ENCODE measurements around the gene WNK1. TPM values are rescaled to one million over a fixed set of nuclear protein-coding genes. Genes with fewer than 3 reads are reported as not detected.
"Not testable (repeated sequence)": the region's sequence is repeated elsewhere in the genome, so short reads cannot be mapped to it uniquely, and the experiment has no call there.

Gene WNK1
- total and polyA plus RNA-seq, 7 experiments from 2014 or later: 22.9 to 200 (median 164) TPM

DNA sequence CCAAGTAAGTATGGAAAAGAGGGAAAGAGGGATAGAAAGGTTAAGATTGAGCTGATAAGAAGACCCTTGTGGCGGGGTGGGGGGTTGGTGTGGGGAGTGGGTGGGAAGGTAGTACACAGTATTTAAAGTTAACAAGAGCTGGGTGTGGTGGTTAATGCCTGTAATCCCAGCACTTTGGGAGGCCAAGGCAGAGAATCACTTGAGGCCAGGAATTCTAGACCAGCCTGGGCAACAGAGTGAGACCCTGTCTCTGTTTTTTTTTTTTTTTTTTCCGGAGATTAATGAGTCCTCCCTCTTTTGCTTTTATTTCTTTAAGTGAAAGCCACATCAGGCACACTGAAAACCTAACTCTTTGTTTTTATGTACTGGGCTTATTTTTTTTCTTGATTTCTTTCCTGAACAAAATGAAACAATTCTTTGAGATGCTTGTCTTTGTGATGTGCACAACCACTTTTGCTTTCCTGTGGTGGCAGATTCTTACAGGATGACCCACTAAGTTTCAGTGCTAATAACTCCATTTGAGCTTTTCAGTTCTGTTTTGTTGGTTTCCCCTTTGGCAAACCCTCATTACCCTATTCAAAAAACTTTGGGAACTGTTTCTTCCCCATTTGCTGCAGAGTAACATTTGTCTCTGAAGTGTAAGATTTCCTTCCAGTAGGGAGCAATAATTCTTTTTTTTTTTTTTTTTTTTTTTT is 54.8 kb downstream of the WNK1 start:
- Histone ChIP-seq H3K4me1 (ENCODE audit: control insufficient read depth in 2 of 2, insufficient read depth in 2 of 2, low read length in 2 of 2) (peaks cover 38 to 63% of the 10 kb centered on the region in 2 donors), H3K4me3 (ENCODE audit: low read length) (no peak overlapping the region), H3K36me3 (ENCODE audit: control insufficient read depth in 2 of 3, insufficient read depth in 3 of 3, low read length in 3 of 3) (no peaks in the 10 kb centered on the region), H3K27me3 (ENCODE audit: control insufficient read depth in 2 of 2, insufficient read depth in 2 of 2, low read length in 2 of 2) (no peaks in the 10 kb centered on the region), H3K9me3 (ENCODE audit: control insufficient read depth in 2 of 3, low read length in 3 of 3) (no peaks in the 10 kb centered on the region), H3K27ac (ENCODE audit: low read depth, low read length) (peak overlapping the region; percentile 17)
- ATAC-seq (peak; percentile 51), DNase-seq (peak in 4 of 9 donors; percentile 13 to 34 (median 28))
- H3K4me1 Mint-ChIP-seq: peaks cover 48 to 94% (median 85%) of the 10 kb centered on the region in 7 donors
- H3K4me3 Mint-ChIP-seq: peak overlapping the region; percentile 0 to 70 (median 54)
- no peaks in the 10 kb centered on the region for H3K9me3 Mint-ChIP-seq
- intact Hi-C loops (cut with micrococcal nuclease): no loop called here
- no peaks in the 10 kb centered on the region for H3K36me3 Mint-ChIP-seq
- POLR2A ChIA-PET: interaction anchor here (0.5 to 1.7 kb wide), 4 partner anchors 47 to 231 kb away, joined by 3 to 6 read pairs (median 4); partner anchors contain the start of gene WNK1
- CTCF ChIA-PET: interaction anchor here (1.0 kb wide), 1 partner anchor 193 kb away, joined by 3 read pairs; no protein-coding TSS in a partner anchor
- no peaks in the 10 kb centered on the region for H3K27me3 Mint-ChIP-seq
- H3K27ac Mint-ChIP-seq: peak overlapping the region; percentile 10 to 71 (median 56)

DNA sequence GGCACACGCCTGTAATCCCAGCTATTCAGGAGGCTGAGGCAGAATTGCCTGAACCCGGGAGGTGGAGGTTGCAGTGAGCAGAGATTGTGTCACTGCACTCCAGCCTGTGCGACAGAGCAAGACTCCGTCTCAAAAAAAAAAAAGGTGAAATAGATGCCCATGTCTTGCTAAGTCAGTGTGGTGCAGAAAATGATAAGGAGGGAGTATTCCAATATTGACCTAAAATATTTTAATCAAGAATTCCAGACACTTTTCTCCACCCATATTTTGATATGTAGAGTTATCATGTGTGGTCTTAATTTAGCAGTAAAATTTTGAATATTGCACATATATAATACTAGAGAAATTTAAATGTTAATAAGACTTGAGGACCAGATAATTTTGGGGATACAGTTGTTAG is 57.7 kb downstream of the WNK1 start:
- intact Hi-C loops (cut with micrococcal nuclease): loop anchor here (5.0 kb wide), 1 partner anchor 33 kb away; no protein-coding TSS in a partner anchor
- Mint-ChIP-seq H3K4me3 (peak overlapping the region in 3 of 10 donors; percentile 2 to 49 (median 34)), H3K27me3 (no peaks in the 10 kb centered on the region), H3K9me3 (no peaks in the 10 kb centered on the region), H3K27ac (peak overlapping the region in 7 of 9 donors; percentile 11 to 78 (median 68)), H3K36me3 (peaks cover 0 to 3% (median 0%) of the 10 kb centered on the region in 5 donors), H3K4me1 (peaks cover 45 to 90% (median 80%) of the 10 kb centered on the region in 7 donors)
- POLR2A ChIA-PET: interaction anchor here (0.6 to 1.6 kb wide), 2 partner anchors 56 to 196 kb away, joined by 3 to 11 read pairs; no protein-coding TSS in a partner anchor
- no peak overlapping the region for H3K4me3 ChIP-seq (ENCODE audit: low read length)
- no peak overlapping the region for H3K27ac ChIP-seq (ENCODE audit: low read depth, low read length)
- DNase-seq (no peak), ATAC-seq (no peak)
- CTCF ChIA-PET: interaction anchor here (1.2 to 1.6 kb wide), 3 partner anchors 59 to 242 kb away, joined by 3 to 6 read pairs (median 4); no protein-coding TSS in a partner anchor
- H3K9me3 ChIP-seq (ENCODE audit: control insufficient read depth in 2 of 3, low read length in 3 of 3): no peaks in the 10 kb centered on the region
- peaks cover 29 to 57% of the 10 kb centered on the region in 2 donors for H3K4me1 ChIP-seq (ENCODE audit: control insufficient read depth in 2 of 2, insufficient read depth in 2 of 2, low read length in 2 of 2)
- no peaks in the 10 kb centered on the region for H3K36me3 ChIP-seq (ENCODE audit: control insufficient read depth in 2 of 3, insufficient read depth in 3 of 3, low read length in 3 of 3)
- no peaks in the 10 kb centered on the region for H3K27me3 ChIP-seq (ENCODE audit: control insufficient read depth in 2 of 2, insufficient read depth in 2 of 2, low read length in 2 of 2)

DNA sequence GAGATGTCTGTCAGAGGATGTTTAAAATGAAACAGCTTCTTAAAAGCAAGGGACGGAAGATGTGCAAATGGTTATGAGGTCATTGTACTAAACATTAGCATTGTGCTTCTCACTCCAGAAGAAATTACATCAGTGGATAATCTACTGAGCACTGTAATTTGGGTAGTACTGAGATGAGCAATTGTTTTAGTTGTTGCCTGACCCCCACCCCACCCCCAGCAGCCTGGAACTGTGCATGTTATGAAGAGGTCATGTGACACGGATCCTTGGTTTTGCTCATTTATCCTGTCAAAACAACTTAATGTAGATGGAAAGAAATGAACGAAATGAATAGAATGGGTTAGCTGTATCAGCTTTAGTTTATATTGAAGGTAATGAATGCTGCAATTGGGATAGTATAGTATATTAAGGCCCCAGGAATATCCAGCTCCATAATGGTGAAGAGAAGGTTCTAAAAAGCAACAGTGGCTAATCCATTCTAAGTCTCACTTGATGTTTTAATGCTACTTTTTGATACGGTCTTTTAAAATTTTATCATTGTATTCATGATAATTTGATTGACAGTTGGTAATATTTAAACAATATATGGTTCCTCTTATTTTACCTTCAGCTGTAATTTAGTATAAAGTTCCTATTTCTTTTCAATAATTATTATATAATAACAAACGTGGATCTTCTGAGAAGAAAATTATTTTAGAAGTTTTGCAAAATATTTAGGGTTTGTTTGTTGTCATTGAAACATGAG is 58.5 kb downstream of the WNK1 start:
- H3K27me3 Mint-ChIP-seq: no peaks in the 10 kb centered on the region
- peak overlapping the region; percentile 25 for H3K27ac ChIP-seq (ENCODE audit: low read depth, low read length)
- H3K4me3 Mint-ChIP-seq: peak overlapping the region in 6 of 10 donors; percentile 0 to 49 (median 26)
- no peaks in the 10 kb centered on the region for H3K9me3 ChIP-seq (ENCODE audit: control insufficient read depth in 2 of 3, low read length in 3 of 3)
- CTCF ChIA-PET: interaction anchor here (1.0 to 2.0 kb wide), 8 partner anchors 60 to 823 kb away, joined by 3 to 9 read pairs (median 3); no protein-coding TSS in a partner anchor
- no peaks in the 10 kb centered on the region for H3K9me3 Mint-ChIP-seq
- peaks cover 0 to 3% (median 0%) of the 10 kb centered on the region in 5 donors for H3K36me3 Mint-ChIP-seq
- peaks cover 44 to 84% (median 74%) of the 10 kb centered on the region in 7 donors for H3K4me1 Mint-ChIP-seq
- DNase-seq (peak in 1 of 9 donors; percentile 47), ATAC-seq (no peak)
- POLR2A ChIA-PET: interaction anchor here (0.6 to 1.6 kb wide), 4 partner anchors 13 to 238 kb away, joined by 3 to 11 read pairs (median 4); no protein-coding TSS in a partner anchor
- intact Hi-C loops (cut with micrococcal nuclease): loop anchor here (5.0 kb wide), 1 partner anchor 34 kb away; no protein-coding TSS in a partner anchor
- peaks cover 29 to 50% of the 10 kb centered on the region in 2 donors for H3K4me1 ChIP-seq (ENCODE audit: control insufficient read depth in 2 of 2, insufficient read depth in 2 of 2, low read length in 2 of 2)
- H3K27me3 ChIP-seq (ENCODE audit: control insufficient read depth in 2 of 2, insufficient read depth in 2 of 2, low read length in 2 of 2): no peaks in the 10 kb centered on the region
- H3K36me3 ChIP-seq (ENCODE audit: control insufficient read depth in 2 of 3, insufficient read depth in 3 of 3, low read length in 3 of 3): peaks cover 0 to 2% (median 0%) of the 10 kb centered on the region in 3 experiments
- H3K27ac Mint-ChIP-seq: peak overlapping the region; percentile 11 to 78 (median 64)
- H3K4me3 ChIP-seq (ENCODE audit: low read length): no peak overlapping the region

DNA sequence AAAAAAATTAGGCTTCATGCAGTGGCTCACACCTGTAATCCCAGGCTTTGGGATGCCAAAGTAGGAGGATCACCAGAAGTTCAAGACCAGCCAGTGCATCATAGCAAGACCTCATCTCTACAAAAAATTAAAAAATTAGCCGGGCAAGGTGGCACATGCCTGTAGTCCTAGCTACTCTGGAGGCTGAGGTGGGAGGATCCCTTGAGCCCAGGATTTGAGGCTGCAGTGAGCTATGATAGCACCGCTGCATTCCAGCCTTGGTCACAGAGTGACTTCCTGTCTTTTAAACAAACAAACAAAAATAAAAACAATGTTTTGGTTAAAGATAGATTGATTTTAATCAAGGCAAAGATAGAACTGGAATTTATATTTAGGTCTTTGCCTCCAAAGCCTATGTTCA is 60.6 kb downstream of the WNK1 start:
- intact Hi-C loops (cut with micrococcal nuclease): loop anchor here (5.0 kb wide), 1 partner anchor 36 kb away; no protein-coding TSS in a partner anchor
- peak overlapping the region in 6 of 9 donors; percentile 62 to 89 (median 72) for H3K27ac Mint-ChIP-seq
- peaks cover 32 to 75% (median 62%) of the 10 kb centered on the region in 7 donors for H3K4me1 Mint-ChIP-seq
- ChIA-PET POLR2A (interaction anchor here (1.4 kb wide), 1 partner anchor 62 kb away, joined by 8 read pairs; no protein-coding TSS in a partner anchor), CTCF (interaction anchor here (0.6 to 6.1 kb wide), 6 partner anchors 21 to 243 kb away, joined by 3 to 48 read pairs (median 26); no protein-coding TSS in a partner anchor)
- H3K4me3 Mint-ChIP-seq: no peak overlapping the region
- DNase-seq (no peak), ATAC-seq (no peak)
- Histone ChIP-seq H3K36me3 (ENCODE audit: control insufficient read depth in 2 of 3, insufficient read depth in 3 of 3, low read length in 3 of 3) (peaks cover 0 to 6% (median 0%) of the 10 kb centered on the region in 3 experiments), H3K4me1 (ENCODE audit: control insufficient read depth in 2 of 2, insufficient read depth in 2 of 2, low read length in 2 of 2) (peaks cover 20 to 31% of the 10 kb centered on the region in 2 donors), H3K9me3 (ENCODE audit: control insufficient read depth in 2 of 3, low read length in 3 of 3) (no peaks in the 10 kb centered on the region), H3K27me3 (ENCODE audit: control insufficient read depth in 2 of 2, insufficient read depth in 2 of 2, low read length in 2 of 2) (no peaks in the 10 kb centered on the region), H3K4me3 (ENCODE audit: low read length) (no peak overlapping the region), H3K27ac (ENCODE audit: low read depth, low read length) (peak overlapping the region; percentile 40)
- H3K27me3 Mint-ChIP-seq: no peaks in the 10 kb centered on the region
- peaks cover 0 to 12% (median 5%) of the 10 kb centered on the region in 5 donors for H3K36me3 Mint-ChIP-seq
- no peaks in the 10 kb centered on the region for H3K9me3 Mint-ChIP-seq

DNA sequence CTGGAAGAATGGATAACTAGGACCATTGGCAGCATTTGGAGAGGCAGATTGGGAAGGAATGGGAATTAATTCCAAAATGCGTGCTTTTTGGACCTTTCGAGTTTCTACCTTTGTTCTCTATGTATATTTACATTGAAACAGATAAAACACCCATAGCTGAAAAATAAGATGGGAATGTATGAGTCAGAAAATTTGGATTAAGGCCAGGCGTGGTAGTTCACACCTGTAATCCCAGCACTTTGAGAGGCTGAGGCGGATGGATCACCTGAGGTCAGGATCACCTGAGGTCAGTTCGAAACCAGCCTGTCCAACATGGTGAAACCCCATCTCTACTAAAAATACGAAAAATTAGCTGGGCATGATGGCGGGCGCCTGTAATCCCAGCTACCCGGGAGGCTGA is 65.1 kb downstream of the WNK1 start:
- peak overlapping the region in 2 of 9 donors; percentile 30 to 37 for H3K27ac Mint-ChIP-seq
- H3K27me3 ChIP-seq (ENCODE audit: control insufficient read depth in 2 of 2, insufficient read depth in 2 of 2, low read length in 2 of 2); H3K27me3 Mint-ChIP-seq; H3K9me3 Mint-ChIP-seq; H3K4me3 Mint-ChIP-seq; ATAC-seq; H3K36me3 ChIP-seq (ENCODE audit: control insufficient read depth in 2 of 3, insufficient read depth in 3 of 3, low read length in 3 of 3); H3K4me3 ChIP-seq (ENCODE audit: low read length); H3K27ac ChIP-seq (ENCODE audit: low read depth, low read length); DNase-seq; H3K9me3 ChIP-seq (ENCODE audit: control insufficient read depth in 2 of 3, low read length in 3 of 3): not testable (repeated sequence)
- POLR2A ChIA-PET: interaction anchor here (1.0 kb wide), 1 partner anchor 9 kb away, joined by 3 read pairs; no protein-coding TSS in a partner anchor
- H3K4me1 Mint-ChIP-seq: peaks cover 24 to 70% (median 68%) of the 10 kb centered on the region in 7 donors
- intact Hi-C loops (cut with micrococcal nuclease): loop anchor here (5.0 kb wide), 3 partner anchors 55 to 360 kb away; partner anchors contain the start of gene B4GALNT3 (in 1 of the 2)
- CTCF ChIA-PET: interaction anchor here (0.6 to 6.1 kb wide), 10 partner anchors 13 to 786 kb away, joined by 3 to 48 read pairs (median 4); partner anchors contain the start of gene WNK1
- H3K36me3 Mint-ChIP-seq: peaks cover 0 to 23% (median 6%) of the 10 kb centered on the region in 5 donors
- H3K4me1 ChIP-seq (ENCODE audit: control insufficient read depth in 2 of 2, insufficient read depth in 2 of 2, low read length in 2 of 2): peaks cover under 1 to 11% of the 10 kb centered on the region in 2 donors
